Activated CD8-positive, alpha-beta memory T cell treated with anti-CD3 and anti-CD28 coated beads for 1 hour (primary cell): ENCODE measurements around the gene P2RX3.
"Not testable (repeated sequence)": the region's sequence is repeated elsewhere in the genome, so short reads cannot be mapped to it uniquely, and the experiment has no call there.

Experiments used
- DNase-seq, 2 donors: peaks; one replicate each; pipeline ENCODE4 v3.0.0-alpha.2; 2020; ENCODE audit warnings: low read depth in 1 of 2; ENCODE audit errors: extremely low read depth in 1 of 2

The P2RX3 gene

GRCh38 chr11:57338142-57338541 lies at the start of gene P2RX3:
TSS of gene P2RX3 (plus strand) at chr11:57338352. CDS start at chr11:57338551, 199 bp downstream.
- DNase-seq: no peak

DNA sequence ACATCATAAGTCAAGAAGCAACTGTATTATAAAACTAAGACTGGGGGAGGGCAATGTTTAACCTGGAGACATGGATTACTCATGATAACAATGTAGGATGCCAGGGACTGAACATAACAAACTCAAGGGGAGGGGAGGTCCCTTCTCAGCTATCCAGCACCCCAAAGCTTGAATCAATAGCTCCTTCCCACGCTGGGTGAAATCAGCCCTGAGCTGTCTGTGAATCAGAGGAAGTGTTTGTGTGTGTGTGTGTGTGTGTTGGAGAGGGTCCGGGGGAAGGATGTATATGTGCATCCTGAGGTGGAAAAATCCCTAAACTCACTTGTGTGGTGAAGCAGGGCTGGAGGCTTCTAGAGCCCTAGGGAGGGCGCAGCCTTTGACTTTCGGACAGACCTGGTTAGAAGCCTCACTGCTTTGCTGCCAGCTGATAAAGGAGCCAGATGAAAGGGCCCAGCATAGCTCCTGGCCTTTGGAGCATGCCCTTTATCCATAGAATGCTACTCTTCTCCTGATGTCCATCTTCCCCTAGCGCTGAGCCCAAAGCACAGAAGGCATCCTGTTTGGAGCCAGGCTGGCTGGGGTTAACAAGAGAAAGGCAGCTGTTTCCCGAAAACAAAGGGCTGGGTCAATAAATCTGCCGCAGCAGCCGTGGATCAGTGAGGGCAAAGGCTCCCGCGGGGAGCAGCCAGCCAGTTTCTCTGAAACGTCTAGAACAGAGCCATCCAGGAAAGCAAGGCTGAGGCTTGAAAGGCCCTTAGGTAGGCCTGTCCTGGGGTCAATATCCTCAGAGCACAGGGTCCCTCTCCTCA lies 49.2 kb upstream of the P2RX3 start:
- DNase-seq: no peak

- DNase-seq: no peak
Observed at GRCh38 chr11:57290288-57290687, 47.9 kb upstream of the P2RX3 start.

- no peak for DNase-seq
Observed at GRCh38 chr11:57294225-57295131, 43.7 kb upstream of the P2RX3 start.

DNA sequence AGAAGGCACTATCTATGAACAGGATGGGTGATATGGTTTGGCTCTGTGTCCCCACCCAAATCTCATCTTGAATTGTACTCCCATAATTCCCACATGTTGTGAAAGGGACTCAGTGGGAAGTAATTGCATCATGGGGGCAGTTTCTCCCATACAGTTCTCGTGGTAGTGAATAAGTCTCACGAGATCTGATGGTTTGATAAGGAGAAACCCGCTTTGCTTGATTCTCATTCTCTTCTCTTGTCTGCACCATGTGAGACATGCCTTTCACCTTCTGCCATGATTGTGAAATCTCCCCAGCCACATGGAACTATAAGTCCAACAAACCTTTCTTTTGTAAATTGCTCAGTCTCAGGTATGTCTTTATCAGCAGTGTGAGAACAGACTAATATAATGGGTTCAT lies 41.9 kb upstream of the P2RX3 start:
- DNase-seq: not testable (repeated sequence)

- no peak for DNase-seq
Observed at GRCh38 chr11:57297221-57297620, 40.9 kb upstream of the P2RX3 start.

- no peak for DNase-seq
Observed at GRCh38 chr11:57299150-57299737, 38.9 kb upstream of the P2RX3 start.

DNA sequence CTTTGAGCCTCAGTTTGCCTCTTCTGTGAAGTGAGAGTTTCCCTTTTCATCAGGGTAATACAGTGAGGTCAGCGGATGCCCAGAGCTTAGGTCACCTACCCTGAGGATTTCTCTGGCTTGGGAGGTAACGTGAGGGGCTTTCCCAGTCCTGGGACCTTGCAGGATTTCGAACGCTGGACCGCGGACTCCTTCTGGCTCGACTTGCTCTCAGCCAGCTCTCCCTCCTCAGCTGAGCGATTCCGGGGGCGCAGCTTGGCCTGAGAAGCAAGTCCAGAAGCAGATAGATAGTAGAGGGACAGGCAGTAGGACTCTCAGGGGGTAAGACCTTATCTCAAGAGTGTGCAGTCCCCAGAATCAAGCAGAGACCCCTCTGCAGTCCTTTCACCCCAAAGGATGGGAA lies 37.4 kb upstream of the P2RX3 start:
- no peak for DNase-seq

- no peak for DNase-seq
Observed at GRCh38 chr11:57301711-57302423, 36.3 kb upstream of the P2RX3 start.

DNA sequence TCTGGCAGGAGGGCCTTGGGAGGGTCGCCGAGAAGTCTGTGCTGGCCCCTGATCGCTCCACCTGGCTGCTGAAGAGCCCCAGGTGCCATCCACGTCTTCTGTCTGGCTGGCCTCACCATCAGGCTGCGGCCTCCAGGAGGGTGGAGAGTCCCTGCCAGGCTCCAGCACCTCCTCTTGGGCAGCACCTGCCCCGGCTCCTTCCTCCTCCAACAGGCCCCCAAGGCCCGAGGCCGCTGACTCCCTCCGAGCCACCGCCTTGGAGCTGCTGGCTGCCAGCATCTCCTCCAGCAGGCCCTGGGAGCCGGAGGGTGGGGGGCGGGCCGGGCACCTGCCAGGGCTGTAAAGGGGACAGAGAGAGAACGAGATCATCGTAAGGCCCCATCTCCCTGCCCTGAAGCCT lies 35.7 kb upstream of the P2RX3 start:
- no peak for DNase-seq

- DNase-seq: no peak
Observed at GRCh38 chr11:57303280-57303989, 34.7 kb upstream of the P2RX3 start.

- DNase-seq: no peak
Observed at GRCh38 chr11:57303990-57304579, 34.1 kb upstream of the P2RX3 start.

DNA sequence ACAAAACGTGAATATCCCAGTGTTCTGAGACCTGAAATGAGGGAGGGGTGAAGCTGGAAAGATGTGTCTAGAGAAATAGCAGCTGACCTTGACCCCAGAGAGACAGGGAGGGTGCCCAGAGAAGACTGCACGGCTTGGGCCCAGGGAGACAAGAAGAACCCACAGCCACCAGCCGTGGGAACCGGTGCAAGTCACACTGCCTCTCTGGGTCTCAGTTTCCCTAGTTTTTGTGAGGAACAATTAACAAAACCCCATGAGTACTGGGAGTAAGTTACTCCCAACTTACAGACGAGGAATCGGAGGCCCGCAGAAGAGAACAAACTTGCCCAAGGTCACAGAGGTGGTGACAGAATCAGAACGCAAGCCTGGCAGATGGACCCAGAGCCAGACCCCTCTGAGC lies 32.6 kb upstream of the P2RX3 start:
- DNase-seq: no peak

DNA sequence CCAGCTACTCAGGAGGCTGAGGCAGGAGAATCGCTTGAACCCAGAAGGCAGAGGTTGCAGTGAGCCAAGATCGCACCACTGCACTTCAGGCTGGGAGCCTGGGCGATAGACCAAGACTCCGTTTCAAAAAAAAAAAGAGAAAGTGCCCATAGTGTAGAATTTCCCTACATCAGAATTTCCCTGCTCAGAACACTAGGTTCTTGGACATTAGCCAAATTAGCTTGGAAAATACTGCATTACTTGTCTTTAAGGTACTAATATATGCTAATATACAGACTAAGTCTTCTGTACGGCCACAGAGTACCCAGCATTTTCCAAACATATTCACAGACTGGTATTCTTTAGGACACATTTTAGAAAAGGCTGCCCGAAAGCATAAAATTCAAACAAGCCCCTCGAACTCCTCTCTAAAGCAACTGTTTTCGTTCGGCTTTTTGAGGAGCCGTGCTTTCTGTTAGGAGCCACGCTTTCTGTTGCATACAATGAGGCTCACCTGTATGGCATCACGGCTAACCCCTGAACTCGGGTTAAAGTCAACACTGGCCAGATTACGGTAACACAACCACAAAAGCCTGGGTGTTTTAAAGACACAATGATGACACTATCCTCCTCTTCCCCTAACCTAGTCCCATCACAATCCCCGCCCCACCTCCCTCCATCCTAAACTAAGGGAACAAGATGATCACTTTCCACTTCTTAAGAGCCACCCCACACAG lies 31.8 kb upstream of the P2RX3 start:
- DNase-seq: no peak

DNA sequence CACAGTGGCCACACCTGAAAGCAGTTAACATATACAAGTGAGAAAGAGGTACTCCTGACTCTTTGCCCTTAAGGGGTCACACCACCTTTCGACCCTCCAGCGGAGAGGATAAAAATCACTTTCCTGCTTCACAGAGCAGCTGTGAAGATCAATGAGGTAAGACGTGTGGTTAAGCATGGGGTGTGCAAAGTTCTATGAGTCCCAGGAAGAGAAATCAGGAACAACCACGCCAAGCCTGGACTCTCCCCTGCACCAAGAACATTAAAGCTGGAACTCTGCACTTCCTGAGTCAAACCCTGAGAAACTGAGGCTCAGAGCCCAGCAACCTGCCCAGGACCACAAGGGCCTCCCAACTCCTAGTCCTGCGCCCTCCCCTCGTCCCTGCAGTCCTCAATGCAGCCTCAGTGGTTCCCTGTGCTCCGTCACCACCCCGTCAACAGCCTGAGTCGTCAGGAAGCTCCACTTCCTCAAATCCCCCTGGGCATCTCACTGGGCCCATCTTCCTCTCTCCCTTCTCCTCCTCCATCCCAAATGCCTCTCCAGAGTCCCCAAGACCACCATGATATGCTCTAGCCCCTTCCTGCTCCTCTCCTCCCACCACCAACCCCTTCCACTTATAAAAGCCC lies 31.1 kb upstream of the P2RX3 start:
- no peak for DNase-seq

DNA sequence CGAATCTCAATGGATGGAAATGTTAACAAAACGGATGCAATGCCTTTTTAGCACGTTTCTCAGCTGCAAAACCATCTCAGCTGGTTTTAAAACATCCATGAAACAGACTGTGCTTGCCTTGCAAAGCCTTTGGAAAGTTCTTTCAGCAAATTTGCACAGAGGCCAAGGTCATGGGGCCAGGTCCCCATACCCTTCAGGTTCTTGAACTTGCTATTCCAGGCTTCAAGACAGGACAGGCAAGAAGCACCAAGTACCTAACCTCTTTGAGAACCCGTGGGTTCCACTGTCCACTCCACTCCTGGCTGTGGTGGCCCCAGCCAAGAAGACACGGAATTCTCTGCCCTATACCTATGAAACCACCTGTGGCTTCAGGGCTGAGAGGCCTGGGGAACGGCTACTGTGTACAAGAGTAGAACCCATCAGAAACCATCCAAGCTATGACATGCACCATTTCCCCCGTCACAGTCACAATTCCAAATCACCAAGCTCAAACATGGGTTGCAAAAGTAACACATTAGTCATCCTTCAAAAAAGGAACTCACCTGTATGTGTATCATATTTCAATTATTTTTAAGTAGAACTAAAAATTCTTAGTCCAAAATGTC lies 30.4 kb upstream of the P2RX3 start:
- DNase-seq: no peak

- DNase-seq: no peak
Observed at GRCh38 chr11:57308426-57309060, 29.6 kb upstream of the P2RX3 start.
